GM19468 (cell line): ENCODE data around the gene KDM2B.

Source experiments
- ATAC-seq: cut with Tn5 transposase; IDR thresholded peaks from one replicate; pipeline ENCODE4 v1.9.1; 2021; ENCODE audit warnings: mild to moderate bottlenecking, moderate library complexity, moderate number of reproducible peaks; ENCODE audit not compliant: unreplicated experiment; ENCODE audit errors: extremely low read depth

The KDM2B gene

GRCh38 chr12:121533394-121534090, 47.3 kb downstream of the KDM2B start:
- no peak for ATAC-seq

- ATAC-seq: no peak
Observed at GRCh38 chr12:121532503-121533393, 48.1 kb downstream of the KDM2B start.

- no peak for ATAC-seq
Observed at GRCh38 chr12:121531356-121531750, 49.5 kb downstream of the KDM2B start.

GRCh38 chr12:121530600-121531355, 50.0 kb downstream of the KDM2B start:
- ATAC-seq: no peak

GRCh38 chr12:121529184-121529583, 51.6 kb downstream of the KDM2B start:
- no peak for ATAC-seq

- ATAC-seq: no peak
Observed at GRCh38 chr12:121525411-121525810, 55.4 kb downstream of the KDM2B start.

GRCh38 chr12:121524196-121524916, 56.5 kb downstream of the KDM2B start:
- no peak for ATAC-seq

GRCh38 chr12:121523741-121524140, 57.1 kb downstream of the KDM2B start:
- ATAC-seq: no peak

- no peak for ATAC-seq
Observed at GRCh38 chr12:121522971-121523370, 57.9 kb downstream of the KDM2B start.

GRCh38 chr12:121520586-121521086, 60.2 kb downstream of the KDM2B start:
- ATAC-seq: no peak

GRCh38 chr12:121520119-121520518, 60.7 kb downstream of the KDM2B start:
- ATAC-seq: no peak

GRCh38 chr12:121519227-121519626, 61.6 kb downstream of the KDM2B start:
- ATAC-seq: no peak

- ATAC-seq: no peak
Observed at GRCh38 chr12:121518656-121519055, 62.2 kb downstream of the KDM2B start.

- no peak for ATAC-seq
Observed at GRCh38 chr12:121516437-121517011, 64.3 kb downstream of the KDM2B start.

- ATAC-seq: no peak
Observed at GRCh38 chr12:121515615-121516014, 65.2 kb downstream of the KDM2B start.

GRCh38 chr12:121514184-121514742, 66.6 kb downstream of the KDM2B start:
- ATAC-seq: no peak

GRCh38 chr12:121513464-121514183, 67.2 kb downstream of the KDM2B start:
- peak; percentile 63 for ATAC-seq

- ATAC-seq: no peak
Observed at GRCh38 chr12:121512561-121512960, 68.3 kb downstream of the KDM2B start.

GRCh38 chr12:121511916-121512315, 68.9 kb downstream of the KDM2B start:
- ATAC-seq: no peak
